CD4-positive, alpha-beta T cell treated with Interleukin-6 at 100 ng/mL for 8 hours (primary cell): ENCODE data around the gene PER2.
A peak's percentile ranks its signal among the peaks of the same experiment; 100 is the strongest.

Experiments
- DNase-seq: peaks from one replicate; pipeline ENCODE4 v3.0.0-alpha.2; 2020; ENCODE audit warnings: mixed read lengths, low spot score

PER2 gene

DNA sequence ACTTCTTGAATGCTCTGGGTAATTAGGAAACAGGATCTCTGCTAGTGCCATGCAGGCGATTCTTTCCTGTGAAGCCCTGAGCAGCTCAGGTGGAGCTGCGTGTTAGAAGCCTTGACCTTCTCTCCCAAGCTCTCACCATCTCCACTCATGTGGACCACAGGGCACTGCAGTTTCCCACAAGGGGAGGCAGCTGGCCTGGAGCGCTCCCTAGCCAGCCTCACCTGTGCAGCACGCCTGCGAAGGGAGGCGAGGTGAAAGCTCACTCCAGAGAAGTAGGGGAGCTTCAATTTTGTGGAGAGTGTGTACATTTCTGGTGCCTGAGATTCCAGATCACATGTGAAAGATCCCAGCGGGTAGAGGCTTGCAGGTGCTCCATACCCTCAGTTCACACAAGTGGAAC lies 37.5 kb downstream of the PER2 start:
- no peak for DNase-seq

- DNase-seq = no peak
Observed at GRCh38 chr2:238247841-238248453, 40.5 kb downstream of the PER2 start.

DNA sequence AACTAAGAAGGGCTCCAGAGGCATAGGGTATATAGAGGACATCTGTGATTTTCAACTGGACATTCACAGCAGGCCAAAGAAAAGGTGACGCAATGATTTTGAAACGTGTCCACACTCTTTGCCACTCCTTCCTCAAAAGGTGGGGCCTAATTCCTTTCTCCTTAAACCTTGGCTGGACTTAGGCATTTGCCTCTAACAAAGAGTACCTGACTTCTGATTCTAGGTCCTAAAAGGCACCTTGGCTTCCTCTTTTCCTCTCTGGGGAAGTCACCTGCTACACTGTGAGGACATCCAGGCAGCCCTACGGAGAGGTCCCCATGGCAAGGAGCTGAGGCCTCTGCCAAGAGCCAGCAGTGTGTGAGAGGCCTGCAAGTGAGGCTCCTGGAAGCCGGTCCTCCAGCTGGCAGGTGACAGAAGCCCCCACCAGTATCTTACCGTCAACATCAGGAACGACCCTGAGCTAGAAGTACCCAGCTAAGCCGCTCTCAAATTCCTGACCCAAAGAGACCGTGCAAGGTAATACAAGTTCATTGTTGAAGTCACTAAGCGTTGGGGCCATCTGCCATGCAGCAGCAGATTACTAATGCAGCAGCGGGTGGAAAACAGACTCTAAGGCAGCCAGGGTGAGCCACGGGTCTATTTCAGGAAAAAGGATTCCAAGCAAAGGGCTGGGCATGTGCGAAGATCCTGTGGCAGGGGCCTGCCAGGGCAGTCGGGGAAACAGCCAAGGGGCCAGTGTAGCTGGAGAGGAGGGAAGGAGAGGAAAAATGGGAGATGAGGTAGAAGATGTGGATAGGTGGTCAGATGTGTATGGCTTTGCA lies 41.2 kb downstream of the PER2 start:
- no peak for DNase-seq

GRCh38 chr2:238244151-238244550 lies 44.3 kb downstream of the PER2 start:
- DNase-seq = no peak

GRCh38 chr2:238243496-238244076 lies 44.8 kb downstream of the PER2 start:
- no peak for DNase-seq

DNA sequence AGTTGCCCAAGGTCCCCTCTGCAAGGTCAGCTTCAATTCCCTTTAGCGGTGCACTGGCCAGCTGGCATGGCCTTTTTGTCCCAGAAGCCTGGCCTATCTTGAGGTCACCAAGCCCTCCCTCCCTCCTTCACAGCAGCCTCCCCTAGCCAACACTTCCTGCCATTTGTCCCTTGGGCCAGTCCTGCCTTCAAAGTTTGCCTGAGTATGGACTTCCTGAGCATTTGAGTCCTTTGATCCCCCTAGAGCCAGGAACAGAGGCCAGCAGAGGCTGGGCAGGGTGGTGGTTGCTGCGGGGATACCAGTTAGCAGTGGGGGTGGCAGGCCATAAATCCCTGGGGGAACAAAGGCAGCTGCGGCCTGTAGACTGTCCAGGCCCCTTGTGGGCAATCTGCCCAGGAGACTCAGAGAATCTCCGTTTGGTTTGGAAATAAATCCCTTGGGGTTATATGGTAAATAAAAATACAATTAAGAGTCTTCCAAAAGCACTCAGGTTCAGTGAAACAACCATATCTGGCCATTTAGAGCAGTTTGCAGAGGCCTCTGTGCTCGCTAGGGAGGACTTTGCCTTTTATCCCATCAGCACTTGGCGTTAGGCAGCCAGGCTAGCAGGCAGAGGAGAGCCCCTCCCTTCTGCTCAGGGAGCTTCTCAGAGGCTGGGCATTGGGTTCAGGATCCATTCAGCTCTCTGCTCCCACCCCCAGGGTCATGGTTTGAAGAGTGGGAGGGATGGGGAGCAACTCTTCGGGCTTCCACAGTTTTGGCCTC lies 45.5 kb downstream of the PER2 start:
- DNase-seq = no peak

DNA sequence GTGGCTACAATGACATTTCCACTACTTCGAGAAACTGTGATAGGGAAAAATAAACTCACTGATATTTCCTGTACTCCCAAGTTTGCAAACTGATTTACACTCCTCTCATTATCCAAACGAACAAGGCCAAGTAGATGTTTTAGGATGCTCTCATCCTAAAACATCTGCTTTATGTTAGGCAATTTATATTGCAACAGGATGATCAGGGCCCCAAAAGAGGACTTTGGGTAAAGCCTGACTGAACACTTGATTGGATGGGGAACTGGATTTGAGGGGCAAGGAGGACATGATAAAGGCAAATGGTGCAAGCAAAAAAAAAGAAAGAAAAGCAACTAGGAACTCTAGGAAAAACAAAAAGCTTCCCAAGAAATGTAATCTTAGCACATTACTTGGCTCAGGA lies 46.4 kb downstream of the PER2 start:
- no peak for DNase-seq

DNA sequence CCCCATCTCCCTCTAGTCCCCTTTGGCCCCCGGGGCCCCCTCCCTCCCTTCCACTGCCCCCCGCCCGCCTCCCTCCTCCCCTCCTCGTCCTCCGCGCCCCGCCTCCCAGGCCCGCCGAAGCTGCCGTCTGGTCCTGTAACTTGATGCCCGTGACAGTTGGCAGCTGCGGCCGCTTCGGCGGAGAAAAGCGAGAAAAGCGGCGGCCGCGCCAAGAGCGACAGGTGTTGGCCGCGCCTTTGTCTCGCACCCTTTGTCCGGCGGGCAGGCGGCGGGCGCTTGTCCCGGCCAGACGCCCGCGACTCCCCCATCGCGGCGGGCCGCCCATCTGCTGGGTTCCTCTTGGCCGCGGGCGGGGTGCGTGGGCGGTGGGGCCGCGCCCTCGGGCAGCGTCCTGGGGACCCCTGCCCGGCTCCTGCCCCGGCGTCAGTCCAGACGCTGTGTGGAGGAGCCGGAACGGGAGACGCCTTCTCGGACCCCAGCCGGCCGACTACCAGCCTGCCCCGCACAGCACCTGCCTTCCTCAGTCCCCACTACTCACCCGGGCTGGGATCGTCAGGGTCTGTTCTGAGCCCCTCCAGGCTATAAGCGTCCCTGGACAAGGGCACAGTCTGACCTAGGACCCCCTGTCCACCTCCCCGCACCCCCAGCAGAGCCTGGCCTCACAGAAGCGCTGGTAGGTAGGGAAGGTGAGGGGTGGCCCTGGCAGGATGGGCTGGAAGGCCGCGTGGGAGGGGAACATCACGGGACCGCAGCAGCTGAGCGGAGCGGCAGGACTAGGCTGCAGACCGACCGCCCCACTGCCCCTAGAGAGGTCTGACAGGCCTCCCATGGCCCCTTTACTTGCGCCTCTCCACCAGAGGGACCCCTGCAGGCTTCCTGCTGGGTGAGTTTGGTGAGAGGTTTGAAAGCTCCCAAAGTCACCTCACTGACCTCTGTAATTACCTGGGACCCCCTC lies 47.4 kb downstream of the PER2 start:
- no peak for DNase-seq

- peak; percentile 72 for DNase-seq
Observed at GRCh38 chr2:238239863-238240756, 48.3 kb downstream of the PER2 start, which contains the start of gene HES6. Gene HES6 (minus strand): TSS chr2:238240038. CDS start chr2:238239905, 133 bp downstream.

- DNase-seq = no peak
Observed at GRCh38 chr2:238239543-238239862, 48.9 kb downstream of the PER2 start.

GRCh38 chr2:238238766-238239542 lies 49.5 kb downstream of the PER2 start:
- DNase-seq = peak; percentile 36

DNA sequence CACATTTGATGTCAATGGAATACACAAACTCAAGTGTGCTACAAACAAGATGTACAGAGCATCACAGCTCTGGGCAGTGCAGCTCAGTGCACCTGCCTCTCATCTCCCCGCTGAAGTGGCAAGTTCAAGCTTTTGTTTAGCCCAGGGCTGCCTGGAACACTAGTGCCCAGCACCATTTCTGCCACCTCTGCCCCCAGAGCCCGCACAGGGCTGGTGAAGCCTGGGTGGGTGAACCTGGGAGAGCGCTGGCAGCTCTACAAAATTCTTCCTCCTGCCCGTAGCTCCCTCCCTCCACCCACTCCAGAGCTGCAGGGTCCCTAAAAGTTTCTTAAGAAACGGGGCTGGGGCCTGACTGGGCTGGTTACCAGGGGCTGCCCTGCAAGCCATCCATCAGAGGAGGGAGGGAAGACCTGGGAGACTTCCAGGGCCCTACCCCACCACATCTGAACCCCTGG lies 50.1 kb downstream of the PER2 start:
- DNase-seq = no peak

DNA sequence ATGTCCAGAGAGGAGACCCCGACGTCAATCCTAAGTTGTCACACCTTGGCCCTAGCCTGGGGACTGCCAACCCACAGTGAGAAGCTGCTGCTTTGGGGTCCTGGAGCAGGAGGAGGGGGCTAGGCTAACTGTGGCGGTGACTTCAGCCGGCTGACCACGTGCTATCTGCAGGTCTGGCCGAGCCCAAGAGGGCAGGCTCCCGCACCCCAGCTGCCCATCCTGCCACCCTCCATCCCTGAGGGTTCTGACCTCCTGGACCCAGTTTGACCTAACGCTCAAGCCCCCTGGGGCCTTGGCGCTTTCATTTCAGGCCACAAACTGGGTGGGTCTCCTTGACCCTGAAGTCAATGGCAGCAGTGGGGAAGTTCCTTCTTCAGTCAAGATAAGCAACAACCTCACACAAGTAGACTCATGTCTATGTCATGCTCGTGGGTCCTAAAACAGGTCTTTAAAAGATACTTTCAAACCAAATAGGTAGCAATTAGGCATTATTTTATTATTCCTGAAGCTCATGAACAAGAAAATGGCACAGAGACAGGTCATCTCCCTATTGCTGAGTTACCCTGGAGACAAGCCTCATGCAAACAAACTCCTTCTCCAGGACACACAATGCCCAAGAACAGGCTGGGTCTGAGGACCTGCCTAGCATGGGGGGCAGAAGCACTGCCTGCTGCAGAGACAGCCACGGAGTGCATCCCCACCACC lies 50.8 kb downstream of the PER2 start:
- DNase-seq = no peak

GRCh38 chr2:238236571-238236970 lies 51.8 kb downstream of the PER2 start:
- DNase-seq = no peak

- DNase-seq = no peak
Observed at GRCh38 chr2:238235856-238236255, 52.6 kb downstream of the PER2 start.

DNA sequence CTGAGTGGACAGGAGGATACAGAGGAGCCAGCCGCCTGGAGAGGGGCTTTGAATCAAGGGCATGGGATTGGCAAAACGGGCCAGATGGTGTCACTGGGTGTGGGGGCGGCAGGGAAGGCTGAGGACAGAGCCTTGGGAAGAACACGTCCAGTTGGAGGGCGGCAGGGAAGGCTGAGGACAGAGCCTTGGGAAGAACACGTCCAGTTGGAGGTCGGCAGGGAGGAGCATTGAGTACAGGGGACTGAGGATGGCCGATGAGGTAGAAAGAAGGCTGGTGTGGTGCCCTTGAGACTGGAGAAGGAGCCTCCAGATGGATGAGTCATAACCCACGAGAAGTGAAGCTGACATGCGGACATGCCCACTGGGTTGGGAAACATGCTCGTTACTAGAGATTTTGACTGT lies 53.1 kb downstream of the PER2 start:
- DNase-seq = no peak

DNA sequence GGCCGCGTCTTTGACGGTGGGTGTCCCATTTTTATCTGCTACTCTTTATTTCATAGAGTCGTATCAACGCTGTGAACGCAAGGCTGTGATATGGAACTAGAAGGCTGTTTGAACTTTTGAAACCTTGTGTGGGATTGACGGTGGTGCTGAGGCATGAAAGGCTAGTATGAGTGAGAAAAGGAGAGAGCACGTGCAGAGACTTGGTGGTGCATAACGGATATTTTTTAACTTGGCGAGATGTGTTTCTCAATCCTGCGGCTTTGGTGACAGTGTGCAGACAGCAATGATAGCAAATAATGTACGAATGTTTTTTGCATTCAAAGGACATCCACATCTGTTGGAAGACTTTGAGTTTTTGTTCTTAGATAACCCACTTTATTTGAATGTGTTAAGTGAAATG lies 54.8 kb downstream of the PER2 start:
- no peak for DNase-seq

GRCh38 chr2:238231809-238232208 lies 56.6 kb downstream of the PER2 start:
- DNase-seq = no peak

DNA sequence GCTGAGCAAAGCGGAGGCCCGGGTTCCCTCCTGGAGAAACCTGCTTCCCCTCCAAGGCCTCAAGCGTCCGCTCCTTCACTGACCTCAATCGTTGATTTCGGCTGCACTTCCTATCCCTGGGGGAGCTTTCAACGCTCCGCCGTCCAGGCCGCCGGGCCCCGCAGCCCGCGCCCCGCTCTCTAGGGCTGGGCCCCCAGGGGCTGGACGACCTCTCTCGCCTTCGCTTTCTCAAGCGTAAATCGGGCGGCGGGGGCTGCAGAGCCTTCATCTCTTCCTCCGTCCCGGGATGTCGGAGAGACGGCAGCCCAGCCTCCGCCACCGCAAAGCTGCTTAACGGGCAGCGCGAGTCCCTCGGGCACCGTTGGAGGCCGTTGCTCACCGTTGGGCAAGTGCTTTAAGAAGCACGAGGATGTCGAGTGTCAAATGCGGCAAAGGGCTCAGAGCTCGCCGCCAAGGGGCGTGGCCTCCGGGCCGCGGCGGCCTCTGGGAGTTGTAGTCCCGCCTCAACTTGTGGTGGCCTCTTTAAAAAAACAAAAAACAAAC lies 57.1 kb downstream of the PER2 start:
- DNase-seq = peak; percentile 73
